Activated CD4-positive, alpha-beta T cell treated with anti-CD3 and anti-CD28 coated beads, Interleukin-2, amount 50 U/mL, for 48 hours (primary cell): Measurements from ENCODE around the gene TM4SF18.
"Not testable (repeated sequence)": the region's sequence is repeated elsewhere in the genome, so short reads cannot be mapped to it uniquely, and the experiment has no call there.

ENCODE experiments used
- DNase-seq, 2 experiments: peaks; one replicate each; pipeline ENCODE4 v3.0.0-alpha.2; 2020

TM4SF18 gene, protein sequence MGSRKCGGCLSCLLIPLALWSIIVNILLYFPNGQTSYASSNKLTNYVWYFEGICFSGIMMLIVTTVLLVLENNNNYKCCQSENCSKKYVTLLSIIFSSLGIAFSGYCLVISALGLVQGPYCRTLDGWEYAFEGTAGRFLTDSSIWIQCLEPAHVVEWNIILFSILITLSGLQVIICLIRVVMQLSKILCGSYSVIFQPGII

DNA sequence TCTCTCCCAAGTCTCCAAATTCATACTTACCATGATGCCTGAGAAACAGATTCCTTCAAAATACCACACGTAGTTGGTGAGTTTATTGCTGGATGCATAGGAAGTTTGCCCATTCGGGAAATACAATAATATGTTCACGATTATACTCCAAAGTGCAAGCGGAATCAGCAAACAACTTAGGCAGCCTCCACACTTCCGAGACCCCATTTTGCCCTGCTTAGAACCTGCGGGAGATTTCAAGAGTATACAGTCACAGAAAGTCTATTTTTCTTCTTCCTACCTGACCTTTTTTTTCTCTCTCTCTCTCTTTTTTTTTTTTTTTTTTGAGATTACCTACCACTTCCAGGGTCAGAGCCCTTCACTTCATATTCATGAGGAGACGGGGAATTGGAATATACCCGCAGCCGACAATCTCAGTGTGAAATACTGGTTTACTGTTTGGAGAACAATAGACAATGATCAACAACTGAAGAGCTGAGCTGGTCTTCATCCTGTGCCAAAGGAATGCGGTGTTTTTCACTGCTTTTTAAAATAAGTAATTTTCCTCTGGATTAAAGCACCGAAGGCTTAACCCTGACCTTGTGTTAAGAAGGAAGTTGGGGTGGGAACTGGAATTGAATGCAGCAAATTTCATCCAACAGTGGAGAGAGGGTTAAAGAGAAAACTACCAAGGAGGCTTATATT lies at the start of gene TM4SF18:
TSS of gene TM4SF18 (minus strand) at position 461 of the 684 bp plus-strand sequence. CDS start at position 207, 254 bp downstream.
- DNase-seq, result no peak

DNA sequence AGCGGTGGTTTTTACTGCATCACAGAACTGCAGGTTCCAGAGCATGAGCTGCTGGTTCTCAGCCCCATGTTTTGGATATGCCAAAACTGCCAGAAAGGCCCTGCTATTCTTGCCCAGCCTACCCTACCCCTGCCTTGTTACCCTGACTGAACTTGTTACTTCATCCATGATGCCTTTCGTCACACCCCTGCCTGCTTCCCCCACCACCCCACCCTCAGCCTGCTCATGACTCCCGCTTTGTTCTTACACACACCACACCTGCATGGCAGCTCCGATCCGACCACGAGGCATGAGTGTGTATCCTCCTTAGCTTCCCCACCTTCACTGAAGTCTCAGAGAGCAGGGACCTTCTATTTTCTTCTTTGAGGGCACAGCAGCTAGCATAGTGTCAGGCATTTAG lies 49.1 kb upstream of the TM4SF18 start:
- no peak for DNase-seq

DNA sequence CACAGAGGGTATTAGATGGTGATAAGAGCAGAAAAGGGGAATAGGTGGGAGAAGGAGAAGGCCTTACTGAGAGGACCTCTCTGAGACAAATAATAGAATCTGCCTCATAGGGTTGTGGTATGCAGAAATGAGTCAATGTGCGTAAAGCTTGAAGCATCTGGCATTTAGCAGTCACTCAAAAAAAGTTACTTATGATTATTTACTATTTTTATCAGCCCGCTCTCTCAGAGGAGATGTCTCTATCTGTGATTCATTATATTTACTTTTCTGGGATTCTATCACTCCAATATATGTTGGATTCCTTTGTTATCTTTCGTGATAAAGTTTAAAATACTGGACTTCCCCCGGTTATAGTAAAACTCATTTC lies 48.6 kb upstream of the TM4SF18 start:
- no peak for DNase-seq

DNA sequence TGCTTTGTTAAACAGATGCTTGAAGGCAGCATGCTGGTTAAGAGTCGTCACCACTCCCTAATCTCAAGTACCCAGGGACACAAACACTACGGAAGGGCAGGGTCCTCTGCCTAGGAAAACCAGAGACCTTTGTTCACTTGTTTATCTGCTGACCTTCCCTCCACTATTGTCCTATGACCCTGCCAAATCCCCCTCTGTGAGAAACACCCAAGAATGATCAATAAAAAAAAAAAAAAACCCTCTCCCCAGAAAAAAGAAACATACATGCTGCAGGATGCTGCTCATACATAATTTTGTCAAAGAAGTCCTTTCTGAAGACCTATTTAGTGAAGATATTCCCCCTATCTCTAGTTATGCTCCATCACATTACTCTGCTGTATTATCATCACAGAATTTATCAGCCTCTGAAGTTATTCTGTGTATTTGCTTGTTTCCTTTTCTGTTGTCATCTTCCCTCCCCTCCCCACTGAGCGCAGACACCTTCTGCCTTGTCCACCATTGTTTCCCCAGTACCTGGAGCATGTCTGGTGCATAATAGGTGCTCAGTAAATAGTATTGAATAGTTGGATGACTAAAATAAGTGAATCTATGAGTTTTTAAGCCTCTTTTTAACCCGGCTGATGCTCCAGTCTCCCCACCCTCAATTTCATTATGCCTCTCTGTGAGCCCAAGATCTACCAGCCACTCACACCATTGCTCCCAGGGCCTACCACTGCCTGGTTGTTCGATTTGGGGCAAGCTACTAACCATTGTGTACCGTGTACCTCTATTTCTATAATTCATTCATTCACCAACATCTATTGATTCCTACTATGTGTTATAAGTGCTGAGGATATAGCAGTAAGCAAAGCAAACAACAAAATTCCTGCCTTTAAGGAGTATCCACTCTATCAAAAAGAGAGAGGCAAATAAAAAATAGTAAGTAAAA lies 48.0 kb upstream of the TM4SF18 start:
- no peak for DNase-seq

DNA sequence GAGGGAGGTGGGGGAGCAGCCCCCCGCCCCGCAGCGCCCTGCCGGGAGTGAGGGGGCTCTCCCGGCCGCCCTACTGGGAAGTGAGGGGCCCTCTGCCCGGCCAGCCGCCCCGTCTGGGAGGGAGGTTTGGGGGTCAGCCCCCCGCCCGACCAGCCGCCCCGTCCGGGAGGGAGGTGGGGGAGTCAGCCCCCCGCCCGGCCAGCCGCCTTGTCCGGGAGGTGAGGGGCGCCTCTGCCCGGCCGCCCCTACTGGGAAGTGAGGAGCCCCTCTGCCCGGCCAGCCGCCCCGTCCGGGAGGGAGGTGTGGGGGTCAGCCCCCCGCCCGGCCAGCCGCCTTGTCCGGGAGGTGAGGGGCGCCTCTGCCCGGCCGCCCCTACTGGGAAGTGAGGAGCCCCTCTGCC lies 46.8 kb upstream of the TM4SF18 start:
- DNase-seq, result not testable (repeated sequence)

DNA sequence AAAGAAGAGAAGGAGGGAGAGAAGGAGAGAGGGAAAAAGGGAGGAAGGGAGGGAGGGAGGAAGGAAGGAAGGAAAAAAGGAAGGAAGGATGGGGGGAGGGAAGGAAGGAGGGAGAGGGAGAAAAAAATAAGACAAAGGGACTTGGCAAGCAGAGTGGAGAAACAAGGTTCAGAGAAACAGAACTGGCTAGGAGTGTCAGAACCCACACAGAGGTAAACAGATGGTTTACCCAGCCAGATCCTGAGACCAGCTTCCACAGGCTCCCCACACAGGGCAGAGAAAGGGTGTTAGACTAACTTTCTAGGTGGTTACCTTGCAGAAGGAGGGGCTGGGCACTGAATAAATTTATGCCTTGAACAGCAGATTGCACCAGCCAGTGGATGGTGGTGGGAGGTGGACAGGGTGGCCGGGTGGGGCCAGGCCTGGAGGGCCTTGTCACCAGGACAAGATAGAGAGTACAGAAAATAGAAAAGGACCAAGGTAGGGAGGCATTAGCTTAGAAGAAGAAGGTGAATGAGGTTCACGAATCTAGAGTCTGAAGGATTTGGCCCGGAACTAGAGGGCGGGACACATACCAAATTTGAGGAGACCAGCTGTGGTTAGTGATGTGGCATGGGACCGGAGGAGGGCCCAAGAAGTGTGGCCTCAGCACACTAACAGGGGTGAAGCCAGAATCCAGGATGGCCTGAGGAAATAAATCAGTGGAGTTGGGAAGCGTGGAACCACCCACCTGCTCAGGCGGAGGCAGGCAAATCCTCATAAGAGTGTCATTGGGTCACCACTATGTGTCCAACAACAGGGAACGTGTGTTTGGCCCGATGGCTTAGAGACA lies 45.3 kb upstream of the TM4SF18 start:
- DNase-seq, result no peak

DNA sequence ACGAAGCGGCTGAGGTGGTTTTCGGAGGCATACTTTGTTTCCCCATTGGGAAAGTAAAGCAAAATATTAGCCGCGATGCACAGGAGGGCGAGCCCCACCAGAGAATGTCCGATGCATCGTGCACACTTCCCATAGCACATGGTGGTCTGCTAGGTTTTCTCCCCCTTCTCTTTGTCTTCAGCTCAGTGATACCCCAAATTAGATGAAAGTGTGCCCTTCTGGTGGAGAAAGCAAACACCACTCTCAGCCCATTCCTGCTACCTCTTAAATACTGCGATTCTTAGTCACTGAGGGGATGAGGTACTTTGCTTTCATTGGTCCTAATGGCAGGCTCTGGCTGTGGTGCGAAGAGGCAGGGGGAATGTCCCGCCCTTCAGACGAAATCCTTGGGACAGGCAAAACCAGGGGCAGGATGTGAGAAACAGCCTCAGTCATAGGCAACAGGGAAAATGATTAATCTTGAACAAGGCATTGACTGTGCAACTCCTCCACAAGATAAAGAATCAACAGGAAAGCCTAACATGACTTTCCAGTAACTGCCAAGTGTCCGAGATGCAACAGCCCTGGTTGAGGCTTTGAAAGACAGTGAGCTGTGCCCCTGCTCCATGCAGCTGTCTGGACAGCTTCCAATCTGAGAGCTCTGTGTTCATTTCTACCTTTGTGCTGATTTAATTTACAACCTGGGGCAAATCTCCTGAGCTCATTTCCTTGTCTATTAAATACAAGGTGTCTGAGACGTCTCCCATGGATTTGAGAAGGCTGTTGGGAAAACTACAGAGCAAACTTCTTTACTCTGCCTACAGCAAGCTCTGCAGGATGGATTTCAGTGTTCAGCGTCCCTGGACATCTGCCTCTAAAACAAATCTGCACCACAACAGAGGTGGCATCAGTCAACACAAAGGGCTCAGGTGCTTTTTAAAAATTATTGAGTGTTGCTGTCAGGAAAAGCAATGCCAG lies 44.2 kb upstream of the TM4SF18 start, which contains the start of gene TM4SF1:
TSS of gene TM4SF1 (minus strand) at position 242 of the 957 bp plus-strand sequence. CDS start at position 140, 102 bp downstream.
- DNase-seq, result no peak

DNA sequence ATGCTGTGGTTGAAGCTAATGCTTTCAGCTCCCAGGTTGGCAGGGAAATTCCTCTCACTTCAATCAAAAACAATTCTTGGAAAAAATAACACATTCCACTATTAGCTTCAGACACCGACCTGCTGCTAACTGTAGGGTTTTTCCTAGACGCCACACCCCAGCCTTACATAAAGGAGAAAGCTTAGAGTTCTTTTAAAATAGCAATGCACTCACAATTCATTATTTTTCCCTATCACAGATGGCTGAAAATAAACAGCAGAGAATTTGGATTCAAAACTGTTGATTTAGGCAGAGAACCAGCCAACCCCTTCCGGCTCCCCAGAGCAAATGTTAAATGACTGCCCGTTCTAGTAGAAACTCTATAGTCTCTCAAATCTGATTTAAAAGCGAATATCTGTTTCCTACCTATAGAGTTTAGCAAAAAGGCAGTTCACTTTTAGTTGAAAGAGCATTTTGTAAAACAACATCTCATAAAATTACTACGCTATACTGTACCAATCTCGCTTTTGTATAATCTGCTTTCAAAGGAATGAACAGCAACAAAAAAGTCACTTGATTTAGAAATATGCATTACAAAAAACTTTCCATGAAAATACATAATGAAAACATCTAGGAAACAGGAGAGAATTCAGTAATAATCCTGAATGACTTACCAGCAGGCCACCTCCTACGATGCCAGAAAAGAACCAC lies 43.4 kb upstream of the TM4SF18 start:
- no peak for DNase-seq

DNA sequence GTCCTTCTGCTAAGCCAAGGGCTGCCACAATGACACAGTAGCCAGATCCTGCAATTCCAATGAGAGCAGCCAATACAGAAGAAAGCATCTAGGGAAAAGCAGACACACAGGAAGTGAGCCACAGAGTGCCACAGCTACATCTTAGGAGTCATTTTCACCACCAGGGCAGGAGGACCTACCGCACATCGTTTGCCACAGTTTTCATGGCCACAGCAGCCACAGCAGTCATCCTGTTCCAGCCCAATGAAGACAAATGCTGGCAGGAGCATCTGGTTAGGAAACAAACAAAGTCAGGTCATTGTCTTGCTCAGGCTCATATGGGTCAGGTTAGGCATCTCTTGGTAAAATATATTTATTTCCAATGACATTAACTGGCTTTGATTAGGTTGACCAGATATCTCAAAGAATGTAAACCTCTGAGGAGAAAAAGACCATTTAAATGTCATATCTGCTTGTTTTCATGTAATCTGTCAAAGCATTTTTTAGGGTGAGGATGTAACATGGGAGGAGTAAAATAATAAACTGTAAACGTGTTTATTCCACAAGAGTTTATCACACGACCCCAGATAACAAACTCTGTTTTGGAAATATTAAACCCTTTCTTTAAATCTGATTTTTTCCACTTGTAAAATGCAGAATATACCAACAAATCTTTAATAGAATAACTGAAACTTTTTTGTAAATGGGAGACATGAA lies 42.2 kb upstream of the TM4SF18 start:
- DNase-seq, result no peak

DNA sequence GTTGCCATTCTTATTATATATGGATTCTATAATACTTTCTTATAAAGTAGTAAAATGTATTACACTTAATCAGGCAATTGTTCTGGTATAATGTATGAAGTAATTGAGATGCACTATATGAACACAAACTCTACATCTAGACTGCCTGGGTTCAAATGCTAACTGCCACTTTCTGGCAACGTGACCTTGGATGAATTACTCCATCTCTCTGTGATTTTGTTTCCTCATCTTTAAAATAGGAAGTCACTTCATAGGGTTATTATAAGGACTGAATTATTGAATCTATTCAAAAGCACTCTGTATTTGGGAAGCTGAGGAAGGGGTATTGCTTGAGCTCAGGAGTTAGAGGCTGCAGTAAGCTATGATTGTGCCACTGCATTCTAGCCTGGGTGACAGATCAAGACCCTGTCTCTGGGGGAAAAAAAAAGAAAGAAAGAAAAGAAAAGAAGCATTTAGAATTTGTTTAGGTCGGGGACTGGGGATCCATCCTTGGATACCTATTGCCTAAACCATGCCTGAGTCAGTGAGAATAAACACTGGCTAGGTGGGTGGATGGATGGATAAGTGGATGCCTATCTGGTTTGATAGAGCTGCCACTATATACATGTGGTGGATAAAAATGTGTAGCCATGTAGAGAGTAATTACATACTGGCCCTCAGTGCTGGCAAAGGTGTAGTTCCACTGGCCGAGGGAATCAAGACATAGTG lies 41.5 kb upstream of the TM4SF18 start:
- no peak for DNase-seq

DNA sequence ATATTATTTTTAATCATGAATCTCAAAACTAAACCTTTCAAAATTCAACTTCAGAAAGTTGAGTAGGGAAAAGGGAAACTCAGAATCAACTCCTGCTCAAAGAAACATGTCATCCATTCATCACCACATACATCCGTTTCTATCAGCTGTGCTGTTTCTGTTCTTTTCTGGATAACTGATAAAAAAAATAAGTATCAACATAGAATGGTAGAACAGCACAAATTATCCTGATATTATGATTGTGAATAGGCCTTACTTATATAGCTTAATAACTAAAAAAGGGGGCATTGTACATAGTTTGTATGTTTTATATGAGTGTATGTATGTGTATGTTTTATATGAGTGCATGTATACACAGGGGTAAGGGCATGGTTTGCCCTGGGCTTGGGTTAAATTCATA lies 41.0 kb upstream of the TM4SF18 start:
- no peak for DNase-seq

DNA sequence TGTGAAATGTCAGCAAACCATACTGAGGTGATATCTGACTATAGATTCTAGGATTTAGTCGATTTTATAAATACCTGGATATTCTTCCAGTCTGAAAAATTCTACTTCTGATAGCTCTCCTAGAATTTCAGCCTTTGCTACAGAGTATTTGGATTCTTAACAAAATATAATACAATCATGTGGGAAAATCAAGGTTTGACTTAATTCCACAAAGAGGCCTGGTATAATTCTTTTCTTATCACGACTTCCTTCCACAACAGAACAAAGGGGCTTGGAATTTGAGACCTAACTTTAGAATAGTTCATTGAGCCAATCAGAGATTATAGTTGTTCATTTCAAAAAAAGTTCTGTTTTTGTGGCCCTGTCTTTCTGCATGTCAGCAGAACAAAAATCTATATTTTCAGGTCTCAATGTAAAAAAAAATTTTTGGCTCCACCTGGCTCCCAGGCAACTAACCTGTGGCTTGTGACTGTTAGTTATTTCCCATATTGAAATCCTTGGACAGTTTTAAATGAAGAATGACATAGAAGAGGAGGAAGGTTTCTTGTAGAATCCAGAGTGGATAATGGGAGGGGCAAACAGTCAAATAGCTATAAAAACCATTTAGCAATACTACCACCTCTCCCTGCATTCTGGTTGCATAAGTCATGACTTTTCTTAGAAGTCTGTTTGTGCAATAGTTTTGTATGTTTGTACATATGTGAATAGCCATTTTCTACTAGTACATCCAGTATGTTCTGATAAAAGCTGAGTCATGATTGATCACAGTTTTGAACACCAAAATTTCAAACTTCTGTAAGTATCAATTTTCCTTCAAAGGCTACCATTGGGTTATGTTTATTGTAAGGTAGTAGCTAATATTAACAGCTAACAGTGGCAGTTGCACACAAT lies 40.0 kb upstream of the TM4SF18 start:
- no peak for DNase-seq

DNA sequence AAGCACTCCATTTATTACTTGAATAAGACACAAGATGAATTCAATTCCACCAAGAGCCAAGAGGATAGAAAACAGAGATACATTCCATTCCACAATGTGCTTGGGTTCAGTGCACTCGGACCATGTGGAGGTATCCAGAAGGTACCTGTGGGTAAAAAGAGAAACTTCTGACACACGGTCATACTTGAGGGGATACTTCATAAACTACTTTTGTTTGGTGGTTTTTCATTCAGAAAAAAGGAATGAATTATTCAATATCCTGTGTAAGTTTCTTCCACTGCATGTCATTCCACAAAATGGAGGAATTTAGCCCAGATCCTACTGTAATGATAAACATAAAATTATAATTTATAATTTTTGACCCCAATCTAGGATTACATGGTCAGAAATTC lies 38.3 kb upstream of the TM4SF18 start:
- DNase-seq, result no peak

DNA sequence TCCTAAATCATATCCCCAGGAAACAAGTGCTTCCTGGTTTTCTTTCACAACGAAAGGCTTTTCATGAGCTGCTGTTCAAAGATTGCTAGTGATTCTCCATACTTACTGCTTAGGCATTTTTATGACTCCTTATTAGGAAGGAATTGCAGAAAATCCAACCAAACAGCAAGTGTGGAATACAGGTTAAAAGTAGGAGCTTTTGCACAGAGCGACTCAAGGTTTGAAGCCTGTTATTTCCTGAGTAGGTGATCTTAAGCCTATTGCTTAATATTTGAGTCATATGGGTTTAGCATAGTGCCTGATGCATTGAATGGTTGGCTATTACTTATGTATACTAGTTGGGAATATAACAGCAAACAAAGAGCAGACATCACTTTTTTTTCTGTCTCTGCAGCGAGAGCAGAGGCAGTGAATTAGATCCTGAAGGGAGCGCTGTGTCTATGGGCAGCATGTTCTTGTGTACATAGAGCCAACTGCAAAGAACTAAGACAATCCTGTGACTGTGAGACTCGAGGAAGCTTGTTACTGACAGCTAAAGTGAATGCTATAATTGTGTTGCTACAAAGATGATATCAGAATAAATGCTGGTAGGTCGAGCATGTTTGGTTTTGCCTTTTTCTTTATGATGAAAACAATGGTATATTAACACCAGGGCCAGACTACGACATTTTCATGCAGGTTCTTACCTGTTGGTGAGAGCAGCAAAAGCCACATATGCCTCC lies 37.7 kb upstream of the TM4SF18 start:
- no peak for DNase-seq

DNA sequence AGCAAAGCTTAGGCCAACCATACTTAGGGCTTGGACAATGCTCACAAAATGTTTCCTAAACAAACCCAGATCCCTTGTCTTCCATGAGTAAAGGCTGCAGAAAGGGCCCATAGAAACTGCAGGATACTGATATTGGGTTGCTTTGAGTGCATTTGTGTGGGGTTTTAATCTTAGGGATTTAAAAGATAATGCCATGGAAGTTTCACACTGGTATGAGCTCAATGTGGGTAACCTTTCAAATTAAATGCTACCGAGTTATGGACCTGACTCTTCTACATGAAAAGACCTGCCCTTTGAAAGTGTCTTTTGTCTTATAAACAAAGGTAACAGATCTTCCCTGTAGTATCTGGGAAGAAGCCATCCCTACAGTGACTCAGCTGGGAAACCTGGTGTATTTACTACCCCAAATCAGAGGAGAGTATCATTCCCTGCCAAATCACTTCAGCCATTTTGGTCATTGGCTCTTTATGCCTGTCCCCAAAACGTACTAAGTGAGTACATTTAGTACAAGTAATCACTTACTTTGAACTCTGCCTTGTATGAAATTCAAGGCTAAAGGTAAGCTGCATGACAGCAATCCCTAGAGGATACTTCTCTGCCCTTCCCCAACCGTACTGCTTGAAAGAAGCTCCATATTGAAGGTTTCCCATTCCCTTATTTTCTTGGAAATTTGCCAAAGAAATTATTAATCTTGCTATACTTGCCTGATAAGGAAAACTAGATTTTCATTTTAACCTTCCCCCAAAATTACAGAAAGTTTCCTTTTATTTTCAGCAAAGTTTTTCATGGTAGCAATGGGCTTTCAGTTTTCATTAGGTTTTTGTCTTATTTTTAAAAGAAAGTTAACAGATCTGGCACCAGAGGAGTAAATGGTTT lies 36.8 kb upstream of the TM4SF18 start:
- no peak for DNase-seq

DNA sequence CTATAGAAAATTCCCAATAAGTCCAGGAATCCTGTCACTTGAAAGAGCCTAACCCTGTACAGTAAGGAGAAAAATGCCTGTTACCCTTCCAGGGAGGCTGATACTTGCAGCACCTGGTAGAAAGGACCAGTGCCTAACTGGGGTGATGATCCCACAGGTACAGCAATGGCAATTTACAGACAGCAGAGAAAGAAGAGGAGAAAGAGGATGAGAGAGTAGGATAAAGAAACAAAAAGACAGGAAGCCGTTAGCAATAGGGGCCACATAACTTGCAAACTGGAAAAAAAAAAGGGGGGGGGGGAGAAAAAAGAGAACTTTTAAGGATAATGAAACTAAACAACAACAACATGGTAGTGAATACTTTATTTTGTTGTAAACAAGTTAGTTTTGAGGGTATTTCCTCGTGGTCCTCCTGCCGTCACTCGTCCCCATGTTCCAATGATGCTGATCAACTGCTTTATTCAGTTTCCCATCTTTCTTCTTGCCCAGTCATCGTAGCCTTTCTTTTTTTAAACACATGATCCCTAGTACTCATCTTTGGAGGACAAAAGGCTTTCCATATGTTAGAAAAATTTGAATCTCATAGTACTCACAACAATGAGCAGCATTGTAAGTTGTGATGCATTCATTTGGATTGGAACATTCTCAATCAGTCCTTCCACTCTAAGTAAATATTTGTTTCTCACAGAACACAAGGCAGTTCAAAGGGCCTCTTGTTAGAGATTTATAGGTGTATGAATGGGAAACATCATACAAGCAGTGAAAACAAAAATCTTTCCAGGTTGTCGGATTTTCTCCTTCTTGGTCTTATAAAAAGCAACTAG lies 35.5 kb upstream of the TM4SF18 start:
- no peak for DNase-seq
